ENCODE results near the gene KDM3B.

DNA sequence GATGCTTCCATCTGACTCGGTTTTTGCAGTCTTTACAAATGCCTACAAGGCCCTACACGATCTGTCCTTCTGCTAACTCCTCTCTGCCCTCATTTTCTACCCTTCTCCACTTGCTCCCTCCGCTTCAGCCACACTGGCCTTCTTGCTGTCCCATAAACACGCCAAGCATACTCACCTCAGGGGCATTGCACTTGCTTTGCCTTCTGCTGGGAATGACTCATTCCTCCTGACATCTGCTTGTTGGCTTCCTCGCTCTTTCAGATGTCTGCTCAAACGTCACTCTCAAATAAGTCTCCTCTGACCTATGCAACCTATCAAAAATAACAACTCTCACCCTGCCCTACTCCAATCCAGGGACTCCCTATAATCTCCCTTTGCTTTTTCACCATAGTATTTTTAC, 49.1 kb upstream of the KDM3B start:
- TF ChIP-seq EP300 (IDR thresholded peaks at IDR 0.05; ENCODE audit: borderline replicate concordance in 1 of 2, low read depth in 2 of 2, low read length in 2 of 2) = no peak
- no peak for TF ChIP-seq CTCF (IDR thresholded peaks at IDR 0.05; ENCODE audit: control extremely low read depth in 1 of 3, insufficient read depth in 1 of 3, low read depth in 1 of 3, low read length in 3 of 3)

All from H1 (cell line).